NCI-H128 (cell line): ENCODE results near the gene CFAP210.

Source experiments
- DNase-seq: peaks from one replicate; lab custom pipeline; 2025; ENCODE audit not compliant: unreplicated experiment; lab: John Stamatoyannopoulos, UW

Gene CFAP210

DNA sequence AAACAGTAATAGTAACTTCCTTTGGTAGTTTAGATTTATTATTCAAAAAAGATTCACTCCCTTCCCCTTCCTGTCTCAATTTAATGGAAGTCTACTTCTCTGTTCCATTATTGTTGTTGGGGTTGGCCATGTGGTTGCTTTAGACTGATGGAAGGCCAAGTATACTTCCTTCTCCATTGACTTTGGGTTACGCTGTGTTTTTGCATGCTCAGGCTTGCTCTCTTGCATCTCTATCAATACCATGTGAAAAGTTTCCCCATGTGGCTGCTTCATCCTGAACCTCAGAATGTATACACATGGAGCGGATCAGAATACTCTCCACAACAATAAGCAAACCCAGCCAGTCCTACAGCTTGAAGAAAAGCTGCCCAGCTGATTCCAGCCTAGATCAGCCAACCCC is 20.3 kb downstream of the CFAP210 start:
- DNase-seq = no peak

DNA sequence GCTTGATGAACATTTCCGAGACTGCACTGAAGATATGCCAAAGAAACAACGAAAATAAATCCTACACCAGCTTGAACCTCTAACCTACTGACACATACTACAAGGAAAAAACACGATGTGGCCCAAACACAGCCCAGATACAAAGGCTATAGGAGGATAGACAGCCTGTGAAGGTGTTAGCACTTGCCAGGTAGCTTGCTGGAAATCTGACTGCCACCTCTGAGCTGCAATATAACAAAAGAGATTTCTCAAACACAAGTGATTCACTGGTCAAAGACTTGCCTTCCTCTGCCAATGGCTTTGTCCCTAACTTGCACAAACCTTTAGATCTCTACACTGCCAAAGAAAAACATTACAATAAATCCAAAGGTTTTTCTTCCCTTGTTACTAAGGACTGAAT is 21.1 kb downstream of the CFAP210 start:
- no peak for DNase-seq

DNA sequence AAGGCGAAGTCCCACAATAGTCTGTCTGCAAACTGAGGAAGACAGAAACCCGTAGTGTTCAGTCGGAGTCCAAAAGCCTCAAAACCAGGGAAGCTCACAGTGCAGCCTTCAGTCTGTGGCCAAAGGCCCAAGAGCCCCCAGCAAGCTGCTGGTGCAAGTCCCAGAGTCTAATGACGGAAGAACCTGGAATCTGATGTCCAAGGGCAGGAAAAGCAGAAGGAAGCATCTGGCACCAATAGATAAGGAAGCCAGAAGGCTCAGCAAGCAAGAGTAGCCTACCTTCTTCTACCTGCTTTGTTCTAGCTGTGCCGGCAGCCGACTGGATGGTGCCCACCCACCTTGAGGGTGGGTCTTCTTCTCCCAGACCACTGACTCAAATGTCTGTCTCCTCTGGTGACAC is 21.8 kb downstream of the CFAP210 start:
- no peak for DNase-seq

DNA sequence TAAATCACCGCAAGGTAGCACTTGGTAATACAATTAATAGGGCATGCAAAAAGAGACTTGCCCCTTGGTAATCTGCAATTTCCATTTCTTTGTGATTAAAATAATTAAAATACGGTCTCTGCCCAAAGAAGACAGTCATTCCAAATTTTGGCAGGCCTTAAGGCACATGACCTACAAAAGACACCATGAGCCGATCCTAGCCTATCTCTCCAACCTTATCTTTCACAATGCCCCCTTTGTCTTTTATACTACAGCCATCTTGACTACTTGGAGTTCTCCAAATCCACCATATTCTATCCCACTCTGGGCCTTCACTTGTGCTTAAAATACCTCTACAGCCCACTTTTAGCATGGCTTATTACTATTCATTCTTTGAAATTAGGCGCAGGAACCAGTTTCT is 23.3 kb downstream of the CFAP210 start:
- no peak for DNase-seq

DNA sequence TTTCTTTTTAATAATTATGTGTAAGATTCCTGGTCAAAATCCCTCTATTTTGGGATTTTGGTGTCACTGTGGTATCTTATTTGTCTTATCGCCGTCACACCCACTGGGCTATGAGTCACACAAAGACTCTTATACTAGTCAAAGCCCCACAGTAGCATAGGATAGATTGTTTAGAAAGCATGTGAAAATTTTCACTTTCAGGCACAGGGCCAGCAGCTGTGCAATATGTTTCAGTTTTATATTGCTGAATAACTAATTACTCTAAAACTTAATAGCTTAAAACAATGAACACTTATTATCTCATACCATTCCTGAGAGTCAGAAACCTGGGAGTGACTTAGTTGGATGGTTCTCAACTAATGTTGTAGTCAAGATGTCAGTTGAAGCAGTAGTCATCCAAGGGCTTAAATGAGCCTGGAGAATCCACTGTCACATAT is 24.0 kb downstream of the CFAP210 start:
- DNase-seq = no peak

DNA sequence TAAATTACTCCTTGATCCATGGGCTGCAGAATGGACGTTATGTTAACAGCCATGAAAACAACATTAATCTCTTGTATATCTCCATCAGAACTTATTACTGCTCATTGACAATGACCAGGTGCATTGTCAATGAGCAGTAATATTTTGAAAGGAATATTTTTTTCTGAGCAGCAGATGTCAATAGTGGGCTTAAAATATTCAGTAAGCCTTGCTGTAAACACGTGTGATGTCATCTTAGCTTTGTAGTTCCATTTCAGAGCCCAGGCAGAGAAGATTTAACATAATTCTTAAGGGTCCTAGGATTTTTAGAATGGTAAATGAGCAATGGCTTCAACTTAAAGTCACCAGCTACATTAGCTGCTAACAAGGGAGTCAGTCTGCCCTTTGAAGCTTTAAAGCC is 26.6 kb downstream of the CFAP210 start:
- DNase-seq = no peak

DNA sequence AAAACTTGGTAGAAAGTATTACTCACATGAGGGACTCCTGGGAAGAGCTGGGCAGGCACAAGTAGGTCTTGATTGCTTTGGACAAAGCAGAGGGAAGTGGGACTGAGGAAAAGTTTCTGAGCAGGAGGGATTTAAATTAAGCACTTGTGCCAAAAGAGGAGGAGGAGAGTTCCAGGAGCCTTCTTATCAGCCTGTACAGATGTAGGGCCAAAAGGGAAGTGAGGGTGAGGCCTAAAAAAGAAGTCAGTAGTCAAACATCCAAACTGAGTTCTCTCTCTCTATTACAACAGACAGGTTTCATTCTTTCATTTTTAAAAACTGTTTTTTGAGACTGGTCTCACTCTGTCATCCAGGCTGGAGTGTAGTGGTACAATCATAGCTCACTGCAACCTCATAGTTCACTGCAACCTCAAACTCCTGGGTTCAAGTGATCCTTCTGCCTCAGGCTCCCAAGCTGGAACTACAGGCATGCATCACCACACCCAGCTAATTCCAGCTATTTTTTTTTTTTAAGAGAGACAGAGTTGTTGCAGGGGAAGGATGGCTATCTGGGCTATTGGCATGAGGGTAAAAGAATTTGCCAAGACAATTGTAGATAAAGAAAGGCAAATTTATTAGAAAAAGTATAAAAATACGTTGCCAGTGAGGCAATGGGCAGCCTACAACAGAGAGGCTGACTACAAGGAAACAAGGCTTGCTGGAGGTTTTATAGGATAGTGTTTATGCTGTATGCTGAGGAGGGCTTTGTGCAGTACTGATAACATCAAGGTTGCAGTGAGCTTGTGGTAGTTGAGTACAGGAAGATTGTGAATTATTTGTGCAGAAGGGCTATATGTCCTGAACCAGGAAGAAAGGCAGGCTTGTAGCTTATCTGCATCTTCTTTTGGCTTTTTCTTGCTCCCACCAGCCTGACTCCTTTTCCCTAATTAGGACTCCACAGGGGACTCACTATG is 29.0 kb downstream of the CFAP210 start:
- no peak for DNase-seq

DNA sequence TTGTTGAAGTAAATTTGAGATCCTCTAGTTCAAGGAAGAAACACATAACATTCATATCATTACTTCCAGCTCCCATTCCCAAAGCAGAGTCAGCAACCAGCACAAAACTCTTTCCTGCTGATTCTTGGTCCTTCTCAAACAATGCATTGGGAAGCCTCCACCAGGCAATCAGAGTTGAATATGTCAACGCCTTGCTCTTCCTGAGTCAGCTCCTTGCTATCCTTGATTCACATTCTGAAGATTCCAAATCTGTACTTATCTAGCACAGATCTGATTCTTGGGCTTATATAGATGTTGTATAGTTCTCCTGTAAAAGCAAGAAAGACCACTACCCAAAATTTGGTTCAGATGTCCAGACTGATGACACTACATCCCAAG is 29.6 kb downstream of the CFAP210 start:
- DNase-seq = no peak

DNA sequence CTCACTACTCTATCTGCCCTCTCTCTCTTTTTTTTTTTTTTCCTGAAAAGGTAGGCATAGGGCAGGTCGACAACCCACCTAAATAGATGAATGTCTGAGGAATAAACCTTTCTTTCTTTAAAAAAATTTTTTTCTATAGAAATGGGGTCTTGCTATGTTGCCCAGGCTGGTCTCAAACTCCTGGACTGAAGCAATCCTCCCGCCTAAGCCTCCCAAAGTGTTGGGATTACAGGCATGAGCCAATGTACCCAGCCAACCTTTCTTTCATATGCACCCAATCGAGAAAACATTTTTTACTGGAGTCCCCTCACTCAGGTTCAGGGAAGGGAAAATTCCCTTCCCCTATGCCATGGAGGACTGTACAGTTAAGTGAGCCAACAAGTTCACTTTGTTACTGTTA is 31.0 kb downstream of the CFAP210 start:
- DNase-seq = no peak

DNA sequence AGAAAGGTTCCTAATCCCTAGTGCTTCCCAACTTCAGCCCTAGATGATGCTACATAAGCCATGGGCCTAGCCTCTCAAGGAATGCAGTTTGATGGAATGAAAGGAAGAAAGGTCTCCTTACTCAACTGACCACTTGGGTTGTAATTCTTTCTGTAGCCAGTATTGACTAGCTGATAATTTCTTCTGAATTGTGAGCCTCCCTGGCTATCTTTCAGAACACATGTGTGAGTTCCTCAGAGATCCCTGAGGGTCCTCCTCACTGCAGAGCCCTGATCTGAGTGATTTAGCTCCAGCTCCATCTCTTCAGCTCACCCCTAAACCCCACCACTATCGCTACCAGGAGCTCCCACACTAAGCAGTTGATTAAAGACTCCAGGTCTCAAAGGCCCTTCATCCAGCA is 31.5 kb downstream of the CFAP210 start:
- no peak for DNase-seq

DNA sequence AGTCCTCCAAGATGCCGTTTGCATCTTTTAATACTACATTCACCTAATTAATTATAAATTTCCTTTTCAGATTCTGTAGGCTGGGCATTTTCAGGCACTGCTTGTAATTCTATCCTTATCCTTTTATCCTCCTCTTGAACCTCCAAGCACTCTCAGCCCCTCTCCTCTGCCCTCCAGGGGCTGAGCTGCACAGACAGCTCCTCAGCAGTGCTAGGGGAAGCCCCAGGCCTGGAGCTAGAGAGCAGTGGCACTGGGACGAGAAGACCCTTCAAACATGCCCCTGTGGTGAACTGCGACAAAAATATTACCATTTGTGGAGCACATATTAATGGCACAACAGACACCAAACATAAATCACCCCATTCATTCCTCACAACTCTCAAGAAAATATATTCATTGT is 32.9 kb downstream of the CFAP210 start:
- peak; percentile 3 for DNase-seq

DNA sequence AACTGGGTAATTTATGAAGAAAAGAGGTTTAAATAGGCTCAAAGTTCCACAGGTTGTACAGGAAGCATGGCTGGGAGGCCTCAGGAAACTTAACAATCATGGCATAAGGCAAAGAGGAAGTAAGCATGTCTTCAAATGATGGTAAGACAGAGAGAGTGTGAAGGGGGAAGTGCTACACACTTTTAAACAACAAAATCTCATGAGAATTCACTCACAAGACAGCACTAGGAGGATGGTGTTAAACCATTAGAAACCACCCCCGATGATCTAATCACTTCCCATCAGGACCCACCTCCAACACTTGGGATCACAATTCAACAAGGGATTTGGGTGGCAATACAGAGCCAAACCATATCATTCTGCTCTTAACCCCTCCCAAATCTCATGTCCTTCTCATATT is 34.9 kb downstream of the CFAP210 start:
- no peak for DNase-seq

DNA sequence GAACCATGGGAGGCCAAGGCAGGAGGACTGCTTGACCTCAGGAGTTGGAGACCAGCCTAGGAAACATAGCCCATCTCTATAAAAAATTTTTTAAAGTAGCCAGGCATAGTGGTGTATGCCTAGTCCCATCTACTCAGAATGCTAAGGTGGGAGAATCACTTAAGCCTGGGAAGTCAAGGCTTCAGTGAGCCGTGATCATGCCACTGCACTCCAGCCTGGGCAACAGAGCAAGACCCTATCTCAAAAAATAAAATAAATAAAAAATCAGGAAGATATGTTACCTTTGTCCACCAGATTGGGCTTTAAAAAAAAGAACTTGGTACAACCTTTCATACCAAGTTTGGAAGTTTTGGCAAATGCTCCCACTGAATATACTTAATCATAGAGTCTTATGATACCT is 35.3 kb downstream of the CFAP210 start:
- no peak for DNase-seq

DNA sequence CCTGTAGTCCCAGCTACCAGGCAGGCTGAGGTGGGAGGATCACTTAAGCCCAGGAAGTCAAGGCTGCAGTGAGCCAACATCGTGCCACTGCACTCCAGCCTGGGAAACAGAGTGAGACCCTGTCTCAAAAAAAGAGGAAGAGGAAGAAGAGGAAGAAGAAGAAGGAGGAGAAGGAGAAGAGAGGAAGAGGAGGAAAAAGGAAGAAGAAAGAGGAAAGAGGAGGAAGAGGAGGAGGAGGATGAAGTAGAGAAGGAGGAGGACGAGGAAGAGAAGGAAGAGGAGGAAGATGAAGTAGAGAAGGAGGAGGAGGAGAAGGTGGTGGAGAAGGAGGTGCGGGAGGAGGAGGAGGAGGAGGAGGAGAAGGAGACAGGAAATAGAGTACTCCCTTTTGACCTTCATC is 38.0 kb downstream of the CFAP210 start:
- DNase-seq = no peak

DNA sequence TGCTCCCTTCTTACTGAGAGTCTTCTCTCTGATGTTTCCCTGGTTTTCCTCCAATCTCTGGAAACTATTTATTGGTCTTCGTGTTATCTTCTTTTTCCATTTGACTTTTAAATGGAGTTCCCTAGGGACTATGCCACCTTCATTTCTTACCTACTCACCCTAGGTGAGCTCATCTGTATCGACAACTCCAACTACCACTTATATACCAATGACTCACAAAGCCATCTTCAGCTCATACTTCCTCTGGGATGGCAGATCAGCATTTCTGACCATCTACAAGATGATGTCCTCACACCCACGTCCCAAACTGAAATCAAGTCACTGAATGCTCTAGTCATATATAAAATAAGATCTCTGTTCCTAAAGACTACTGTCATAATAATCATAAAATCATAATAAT is 40.6 kb downstream of the CFAP210 start:
- DNase-seq = no peak

DNA sequence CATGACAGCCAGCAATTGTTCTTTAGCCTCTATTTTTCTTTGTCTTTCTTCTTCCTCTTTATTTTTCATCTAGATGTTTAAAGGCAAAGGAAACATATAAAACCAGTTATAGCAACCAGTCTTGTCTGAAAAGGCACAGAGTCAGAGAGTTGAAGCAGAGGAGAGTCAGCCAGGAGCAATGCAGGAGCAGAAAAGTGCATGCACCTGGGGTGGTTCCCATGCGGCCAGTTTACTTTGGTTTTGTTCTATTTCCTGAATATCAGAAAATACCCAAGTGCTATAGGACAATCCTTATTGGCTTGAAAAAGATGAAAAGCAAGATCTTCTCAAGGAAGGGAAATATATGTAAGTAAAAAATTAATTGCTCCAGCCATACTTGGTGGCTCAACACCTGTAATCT is 44.9 kb downstream of the CFAP210 start:
- DNase-seq = no peak

DNA sequence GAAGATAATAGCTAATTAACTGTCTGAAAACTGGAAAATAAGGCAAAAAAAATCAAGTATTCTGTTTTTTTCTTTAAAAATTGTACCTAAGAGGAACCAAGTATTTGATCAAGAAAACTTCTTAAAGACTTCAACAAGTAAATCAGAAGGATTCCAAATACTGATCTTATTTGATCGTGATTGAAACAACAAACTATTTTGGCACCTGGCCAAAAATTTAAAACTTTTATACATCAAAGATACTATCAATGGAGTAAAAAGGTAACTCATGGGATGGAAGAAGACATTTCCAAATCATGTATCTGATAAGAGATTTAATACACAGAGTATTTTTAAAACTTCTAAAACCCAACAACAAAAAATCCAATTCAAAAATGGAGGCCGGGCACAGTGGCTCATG is 46.7 kb downstream of the CFAP210 start:
- no peak for DNase-seq

DNA sequence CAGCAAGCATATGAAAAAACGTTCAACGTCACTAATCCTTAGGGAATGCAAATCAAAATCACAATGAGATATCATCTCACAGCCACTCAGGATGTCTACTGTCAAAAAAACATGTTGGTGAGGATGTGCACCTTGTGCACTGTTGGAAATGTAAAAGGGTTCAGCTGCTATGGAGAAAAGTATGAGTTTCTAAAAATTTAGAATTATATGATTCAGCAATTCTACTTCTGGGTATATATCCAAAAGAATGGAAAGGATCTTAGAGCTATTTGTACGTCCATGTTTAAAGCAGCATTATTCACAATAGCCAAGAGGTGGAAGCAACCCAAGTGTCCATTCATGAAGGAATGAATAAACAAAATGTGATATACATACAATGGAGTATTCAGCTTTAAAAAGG is 50.0 kb downstream of the CFAP210 start:
- DNase-seq = no peak

DNA sequence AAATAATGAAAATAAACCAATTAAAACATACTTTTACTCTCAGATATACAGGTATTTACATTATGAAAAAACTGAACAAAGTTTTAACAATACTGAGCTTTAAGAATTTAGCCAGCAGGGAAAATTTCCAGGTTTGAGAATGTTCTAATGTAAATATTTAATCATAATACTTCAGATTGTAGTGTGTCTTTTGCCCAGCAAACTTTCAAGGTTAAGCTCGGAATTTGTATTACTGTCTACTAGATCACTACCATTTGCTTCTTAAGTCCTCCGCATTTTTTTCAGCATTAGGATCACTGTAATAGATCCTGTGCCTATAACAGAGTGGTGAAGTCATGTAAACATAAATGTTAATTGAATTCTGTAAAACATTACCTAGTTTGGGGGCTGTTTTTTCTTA is 52.7 kb downstream of the CFAP210 start:
- no peak for DNase-seq

DNA sequence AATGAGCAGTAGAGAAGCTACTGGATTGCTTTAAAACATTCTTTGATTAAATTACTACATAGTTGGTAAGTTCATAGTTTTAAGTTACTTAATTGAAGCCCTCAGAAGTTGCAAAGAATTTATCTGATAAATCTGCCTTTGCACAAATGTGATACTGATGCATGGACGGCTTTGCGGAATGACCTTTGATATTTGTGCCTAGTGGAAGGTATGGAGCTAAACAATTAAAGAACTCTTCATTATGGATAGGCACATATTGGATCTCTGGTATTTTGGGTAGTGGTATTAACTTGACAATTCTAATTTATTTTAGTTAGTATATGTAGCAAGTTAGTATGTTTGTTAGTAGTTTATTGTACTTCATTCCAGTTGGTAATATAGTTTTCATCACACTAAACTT is 54.1 kb downstream of the CFAP210 start:
- no peak for DNase-seq

DNA sequence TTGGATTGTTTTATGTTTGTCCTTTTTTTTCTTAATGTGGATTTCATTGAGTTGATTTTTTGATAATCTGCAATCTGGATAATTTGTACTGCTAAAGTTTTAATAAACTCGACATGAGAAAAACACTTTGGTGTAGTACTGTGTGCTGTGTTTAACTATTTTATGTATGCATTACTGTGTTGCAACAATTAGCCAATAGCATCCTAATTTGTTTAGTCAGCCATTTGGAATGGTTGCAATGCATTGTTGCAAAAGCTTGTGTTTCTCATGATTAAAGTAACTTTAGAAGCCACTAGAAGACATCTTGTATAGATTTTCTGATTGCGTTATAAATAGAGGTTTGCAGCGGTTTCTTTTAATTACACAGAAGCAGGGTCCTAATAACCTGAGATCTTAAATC is 56.6 kb downstream of the CFAP210 start:
- DNase-seq = no peak

DNA sequence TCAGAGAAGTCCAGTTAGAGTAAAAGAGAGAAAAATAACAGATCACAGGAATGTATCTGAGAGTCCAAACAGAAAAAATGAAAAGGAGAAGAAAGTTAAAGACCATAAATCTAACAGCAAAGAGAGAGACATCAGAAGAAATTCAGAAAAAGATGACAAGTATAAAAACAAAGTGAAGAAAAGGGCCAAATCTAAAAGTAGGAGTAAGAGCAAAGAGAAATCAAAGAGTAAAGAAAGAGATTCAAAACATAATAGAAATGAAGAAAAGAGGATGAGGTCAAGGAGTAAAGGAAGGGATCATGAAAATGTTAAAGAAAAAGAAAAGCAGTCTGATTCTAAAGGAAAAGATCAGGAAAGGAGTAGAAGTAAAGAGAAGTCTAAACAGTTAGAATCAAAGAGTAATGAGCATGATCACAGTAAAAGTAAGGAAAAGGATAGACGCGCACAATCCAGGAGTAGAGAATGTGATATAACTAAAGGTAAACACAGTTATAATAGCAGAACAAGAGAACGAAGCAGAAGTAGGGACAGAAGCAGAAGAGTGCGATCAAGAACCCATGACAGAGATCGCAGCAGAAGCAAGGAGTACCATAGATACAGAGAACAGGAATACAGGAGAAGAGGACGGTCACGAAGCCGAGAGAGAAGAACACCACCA is 57.6 kb downstream of the CFAP210 start:
- DNase-seq = no peak

DNA sequence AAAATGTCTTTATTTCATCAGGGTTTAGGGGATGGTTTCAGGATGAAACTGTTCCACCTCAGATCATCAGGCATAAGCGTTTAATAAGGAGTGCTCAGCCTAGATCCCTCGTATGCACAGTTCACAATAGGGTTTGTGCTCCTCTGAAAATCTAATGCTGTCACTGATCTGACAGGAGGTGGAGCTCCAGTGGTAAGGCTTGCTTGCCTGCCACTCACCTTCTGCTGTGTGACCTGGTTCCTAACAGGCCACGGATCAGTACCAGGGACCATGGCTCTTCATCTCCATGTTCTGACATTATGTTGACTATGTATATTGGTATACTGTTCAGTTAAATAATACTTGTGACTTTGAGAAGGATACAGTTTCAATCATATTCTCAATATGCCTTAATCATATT is 68.4 kb downstream of the CFAP210 start:
- no peak for DNase-seq
